ENCODE data around the gene CLCN5.
"Not testable (repeated sequence)": the region's sequence is repeated elsewhere in the genome, so short reads cannot be mapped to it uniquely, and the experiment has no call there.

CLCN5 gene

GRCh38 chrX:50000937-50001542 is 78.6 kb downstream of the CLCN5 start:
- Mint-ChIP-seq H3K9me3 (no peaks in the 10 kb centered on the region), H3K27ac (no peak overlapping the region), H3K4me1 (peaks cover 58% of the 10 kb centered on the region), H3K4me3 (no peak overlapping the region), H3K27me3 (ENCODE audit: low read depth) (no peaks in the 10 kb centered on the region), H3K36me3 (ENCODE audit: low read depth) (no peaks in the 10 kb centered on the region)
- TF ChIP-seq, protein P1, sequence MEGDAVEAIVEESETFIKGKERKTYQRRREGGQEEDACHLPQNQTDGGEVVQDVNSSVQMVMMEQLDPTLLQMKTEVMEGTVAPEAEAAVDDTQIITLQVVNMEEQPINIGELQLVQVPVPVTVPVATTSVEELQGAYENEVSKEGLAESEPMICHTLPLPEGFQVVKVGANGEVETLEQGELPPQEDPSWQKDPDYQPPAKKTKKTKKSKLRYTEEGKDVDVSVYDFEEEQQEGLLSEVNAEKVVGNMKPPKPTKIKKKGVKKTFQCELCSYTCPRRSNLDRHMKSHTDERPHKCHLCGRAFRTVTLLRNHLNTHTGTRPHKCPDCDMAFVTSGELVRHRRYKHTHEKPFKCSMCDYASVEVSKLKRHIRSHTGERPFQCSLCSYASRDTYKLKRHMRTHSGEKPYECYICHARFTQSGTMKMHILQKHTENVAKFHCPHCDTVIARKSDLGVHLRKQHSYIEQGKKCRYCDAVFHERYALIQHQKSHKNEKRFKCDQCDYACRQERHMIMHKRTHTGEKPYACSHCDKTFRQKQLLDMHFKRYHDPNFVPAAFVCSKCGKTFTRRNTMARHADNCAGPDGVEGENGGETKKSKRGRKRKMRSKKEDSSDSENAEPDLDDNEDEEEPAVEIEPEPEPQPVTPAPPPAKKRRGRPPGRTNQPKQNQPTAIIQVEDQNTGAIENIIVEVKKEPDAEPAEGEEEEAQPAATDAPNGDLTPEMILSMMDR (IDR thresholded peaks at IDR 0.05; ENCODE audit: unreplicated experiment in 3 of 3): no peak

DNA sequence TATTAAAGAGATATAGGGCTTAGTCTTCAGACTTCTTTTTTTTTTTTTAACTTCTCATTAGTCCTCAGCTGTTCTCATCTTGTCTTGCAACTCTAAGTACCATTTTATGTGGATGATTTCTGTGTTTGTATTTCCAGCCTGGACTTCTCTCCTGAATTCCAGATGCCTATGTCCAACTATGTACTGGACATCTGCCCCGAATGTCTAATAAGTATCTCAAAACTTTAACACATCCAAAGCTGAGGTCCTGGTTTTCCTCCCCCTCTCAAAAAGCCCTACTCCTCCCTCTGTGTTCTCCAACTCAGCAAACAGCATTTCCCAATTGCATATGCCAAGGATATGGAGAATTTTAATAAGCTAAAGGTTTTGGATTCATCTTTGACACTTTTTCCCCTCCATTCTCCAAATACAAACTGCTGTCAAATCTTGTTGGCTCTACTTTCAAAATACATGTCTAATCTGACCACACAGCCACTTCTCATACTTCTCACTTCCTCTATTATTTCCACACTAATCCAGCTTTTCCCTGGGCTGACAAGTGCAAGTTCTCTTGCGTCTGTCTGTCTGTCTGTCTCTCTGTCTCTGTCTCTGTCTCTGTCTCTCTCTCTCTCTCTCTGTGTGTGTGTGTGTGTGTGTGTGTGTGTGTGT is 79.8 kb downstream of the CLCN5 start:
- Mint-ChIP-seq H3K4me1 (peaks cover 49% of the 10 kb centered on the region), H3K27ac (peak overlapping the region in 2 of 3 experiments; percentile 21 to 61), H3K27me3 (ENCODE audit: low read depth) (no peaks in the 10 kb centered on the region), H3K9me3 (no peaks in the 10 kb centered on the region), H3K36me3 (ENCODE audit: low read depth) (no peaks in the 10 kb centered on the region), H3K4me3 (no peak overlapping the region)
- TF ChIP-seq, protein P1 (IDR thresholded peaks at IDR 0.05; ENCODE audit: unreplicated experiment in 3 of 3): no peak

- TF ChIP-seq, protein P1 (IDR thresholded peaks at IDR 0.05; ENCODE audit: unreplicated experiment in 3 of 3): no peak
These were observed 81.1 kb downstream of the CLCN5 start for GRCh38 chrX:50003467-50003866.

DNA sequence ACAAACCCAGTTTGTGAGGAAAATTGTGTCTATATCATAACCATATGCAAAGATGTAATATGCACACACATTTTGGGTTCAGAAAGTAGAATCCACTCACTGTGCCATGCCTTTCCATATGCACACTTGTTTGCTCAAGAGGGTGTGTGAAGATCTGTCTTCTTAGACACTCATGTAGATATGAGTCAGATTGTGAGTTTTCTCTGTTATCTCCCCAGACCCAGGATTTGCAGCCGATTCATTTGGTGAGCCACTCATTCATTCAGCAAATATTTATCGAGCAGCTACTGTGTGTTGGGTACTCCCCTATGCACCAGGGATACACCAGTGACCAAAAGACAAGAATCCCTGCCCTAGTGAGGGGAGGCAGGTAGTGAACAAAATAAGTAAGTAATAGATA is 81.5 kb downstream of the CLCN5 start:
- peaks cover 44% of the 10 kb centered on the region for H3K4me1 Mint-ChIP-seq
- no peak overlapping the region for H3K4me3 Mint-ChIP-seq
- TF ChIP-seq, protein P1 (IDR thresholded peaks at IDR 0.05; ENCODE audit: unreplicated experiment in 3 of 3): no peak
- H3K27me3 Mint-ChIP-seq (ENCODE audit: low read depth): no peaks in the 10 kb centered on the region
- no peaks in the 10 kb centered on the region for H3K9me3 Mint-ChIP-seq
- no peaks in the 10 kb centered on the region for H3K36me3 Mint-ChIP-seq (ENCODE audit: low read depth)
- no peak overlapping the region for H3K27ac Mint-ChIP-seq

More at GRCh38 chrX:50003467-50003866, 81.1 kb downstream of the CLCN5 start:
- no peaks in the 10 kb centered on the region for H3K9me3 Mint-ChIP-seq
- H3K27ac Mint-ChIP-seq: no peak overlapping the region
- H3K36me3 Mint-ChIP-seq (ENCODE audit: low read depth): no peaks in the 10 kb centered on the region
- H3K4me3 Mint-ChIP-seq: no peak overlapping the region
- no peaks in the 10 kb centered on the region for H3K27me3 Mint-ChIP-seq (ENCODE audit: low read depth)
- peaks cover 48% of the 10 kb centered on the region for H3K4me1 Mint-ChIP-seq

GRCh38 chrX:50025591-50025990 is 103.2 kb downstream of the CLCN5 start:
- H3K9me3 Mint-ChIP-seq: peaks cover 26% of the 10 kb centered on the region
- not testable (repeated sequence) for H3K27ac Mint-ChIP-seq, H3K4me1 Mint-ChIP-seq

DNA sequence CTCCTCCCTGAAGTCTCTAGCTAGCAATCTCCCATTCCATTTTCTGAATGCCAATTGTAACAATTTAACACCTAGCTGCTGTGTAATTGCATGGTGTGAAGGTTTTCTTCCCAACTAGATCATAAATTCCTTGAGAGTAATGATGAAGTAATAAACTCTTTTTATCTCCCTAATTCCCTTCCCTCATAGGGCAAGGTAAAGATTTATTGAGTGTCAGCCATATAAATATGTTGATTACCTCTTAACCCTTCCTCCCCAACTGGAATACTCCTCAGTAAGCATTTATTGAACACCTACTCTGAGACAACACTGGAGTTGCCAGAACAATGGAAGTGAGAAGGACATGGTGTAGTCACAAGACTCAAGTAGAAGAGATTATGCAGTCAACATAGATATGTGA is 112.7 kb downstream of the CLCN5 start:
- peaks cover 25% of the 10 kb centered on the region for H3K4me1 Mint-ChIP-seq
- peak overlapping the region; percentile 4 to 89 (median 17) for H3K27ac Mint-ChIP-seq
- no peaks in the 10 kb centered on the region for H3K27me3 Mint-ChIP-seq (ENCODE audit: low read depth)
- TF ChIP-seq, protein P1 (IDR thresholded peaks at IDR 0.05; ENCODE audit: unreplicated experiment in 3 of 3): no peak
- H3K4me3 Mint-ChIP-seq: no peak overlapping the region
- peaks cover 3% of the 10 kb centered on the region for H3K9me3 Mint-ChIP-seq
- H3K36me3 Mint-ChIP-seq (ENCODE audit: low read depth): no peaks in the 10 kb centered on the region

More at GRCh38 chrX:50025591-50025990, 103.2 kb downstream of the CLCN5 start:
- peaks cover 21% of the 10 kb centered on the region for H3K36me3 Mint-ChIP-seq (ENCODE audit: low read depth)
- H3K4me3 Mint-ChIP-seq; H3K27me3 Mint-ChIP-seq (ENCODE audit: low read depth): not testable (repeated sequence)

Measured in nephron (organoid).